ENCODE results near the gene RNF207. TPM values are rescaled to one million over a fixed set of nuclear protein-coding genes. Genes with fewer than 3 reads are reported as not detected.

The RNF207 gene
- total RNA-seq, 1 donor = 42.7 TPM

DNA sequence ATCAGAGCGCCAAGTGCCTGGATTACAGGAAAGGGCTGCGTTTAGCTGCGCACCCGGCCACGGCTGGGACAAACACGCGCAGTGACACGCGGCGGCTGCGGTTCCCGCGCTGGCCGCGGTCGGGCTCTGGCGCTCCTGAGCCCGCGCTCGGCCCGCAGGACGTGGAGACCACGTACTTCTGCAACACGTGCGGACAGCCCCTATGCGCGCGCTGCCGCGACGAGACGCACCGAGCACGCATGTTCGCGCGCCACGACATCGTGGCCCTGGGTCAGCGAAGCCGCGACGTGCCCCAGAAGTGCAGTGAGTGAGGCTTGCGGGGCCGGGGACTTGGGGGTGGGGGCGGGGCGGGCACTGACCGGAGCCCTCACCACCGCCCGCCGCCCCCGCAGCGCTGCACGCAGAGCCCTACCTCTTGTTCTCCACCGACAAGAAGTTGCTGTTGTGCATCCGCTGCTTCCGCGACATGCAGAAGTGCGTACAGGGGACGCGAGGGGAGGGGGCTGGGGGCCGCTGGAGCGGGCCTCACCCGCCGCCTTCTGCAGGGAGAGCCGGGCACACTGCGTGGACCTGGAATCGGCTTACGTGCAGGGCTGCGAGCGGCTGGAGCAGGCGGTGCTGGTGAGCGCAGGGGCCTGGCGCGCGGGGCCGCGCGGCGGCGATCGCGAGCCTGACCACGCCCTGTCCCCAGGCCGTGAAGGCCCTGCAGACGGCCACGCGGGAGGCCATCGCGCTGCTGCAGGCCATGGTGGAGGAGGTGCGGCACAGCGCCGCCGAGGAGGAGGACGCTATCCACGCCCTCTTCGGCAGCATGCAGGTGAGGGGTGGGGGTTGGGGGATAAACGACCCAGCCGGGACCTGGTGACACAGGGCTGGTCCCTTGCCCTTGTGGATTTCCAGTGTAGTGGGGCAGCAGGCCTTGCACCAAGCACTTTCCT is 3.1 kb downstream of the RNF207 start:
- H3K27ac ChIP-seq (ENCODE audit: low read depth, low read length) = no peak overlapping the region
- peak; percentile 97 for DNase-seq (ENCODE audit: insufficient read length, low spot score, missing footprints)
- peak overlapping the region; percentile 51 for H2AFZ ChIP-seq (ENCODE audit: low read length)
- H4K20me1 ChIP-seq (ENCODE audit: insufficient read depth, low read length) = no peaks in the 10 kb centered on the region
- H3K9me3 ChIP-seq (ENCODE audit: low read depth, low read length) = no peaks in the 10 kb centered on the region
- H3K36me3 ChIP-seq (ENCODE audit: insufficient read depth, low read length) = peaks cover 3% of the 10 kb centered on the region
- peak overlapping the region; percentile 79 for H3K4me2 ChIP-seq (ENCODE audit: insufficient read depth, low read length)
- H3K4me3 ChIP-seq (ENCODE audit: insufficient read depth, low read length) = peak overlapping the region; percentile 64
- no peaks in the 10 kb centered on the region for H3K4me1 ChIP-seq (ENCODE audit: insufficient read depth, low read length)
- no peaks in the 10 kb centered on the region for H3K79me2 ChIP-seq (ENCODE audit: insufficient read depth, low read length)
- H3K27me3 ChIP-seq (ENCODE audit: insufficient read depth, low read length) = no peaks in the 10 kb centered on the region
- TF ChIP-seq, protein P1, sequence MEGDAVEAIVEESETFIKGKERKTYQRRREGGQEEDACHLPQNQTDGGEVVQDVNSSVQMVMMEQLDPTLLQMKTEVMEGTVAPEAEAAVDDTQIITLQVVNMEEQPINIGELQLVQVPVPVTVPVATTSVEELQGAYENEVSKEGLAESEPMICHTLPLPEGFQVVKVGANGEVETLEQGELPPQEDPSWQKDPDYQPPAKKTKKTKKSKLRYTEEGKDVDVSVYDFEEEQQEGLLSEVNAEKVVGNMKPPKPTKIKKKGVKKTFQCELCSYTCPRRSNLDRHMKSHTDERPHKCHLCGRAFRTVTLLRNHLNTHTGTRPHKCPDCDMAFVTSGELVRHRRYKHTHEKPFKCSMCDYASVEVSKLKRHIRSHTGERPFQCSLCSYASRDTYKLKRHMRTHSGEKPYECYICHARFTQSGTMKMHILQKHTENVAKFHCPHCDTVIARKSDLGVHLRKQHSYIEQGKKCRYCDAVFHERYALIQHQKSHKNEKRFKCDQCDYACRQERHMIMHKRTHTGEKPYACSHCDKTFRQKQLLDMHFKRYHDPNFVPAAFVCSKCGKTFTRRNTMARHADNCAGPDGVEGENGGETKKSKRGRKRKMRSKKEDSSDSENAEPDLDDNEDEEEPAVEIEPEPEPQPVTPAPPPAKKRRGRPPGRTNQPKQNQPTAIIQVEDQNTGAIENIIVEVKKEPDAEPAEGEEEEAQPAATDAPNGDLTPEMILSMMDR (IDR thresholded peaks at IDR 0.05; ENCODE audit: extremely low read depth, low read depth, low read length) = peak; percentile 31

DNA sequence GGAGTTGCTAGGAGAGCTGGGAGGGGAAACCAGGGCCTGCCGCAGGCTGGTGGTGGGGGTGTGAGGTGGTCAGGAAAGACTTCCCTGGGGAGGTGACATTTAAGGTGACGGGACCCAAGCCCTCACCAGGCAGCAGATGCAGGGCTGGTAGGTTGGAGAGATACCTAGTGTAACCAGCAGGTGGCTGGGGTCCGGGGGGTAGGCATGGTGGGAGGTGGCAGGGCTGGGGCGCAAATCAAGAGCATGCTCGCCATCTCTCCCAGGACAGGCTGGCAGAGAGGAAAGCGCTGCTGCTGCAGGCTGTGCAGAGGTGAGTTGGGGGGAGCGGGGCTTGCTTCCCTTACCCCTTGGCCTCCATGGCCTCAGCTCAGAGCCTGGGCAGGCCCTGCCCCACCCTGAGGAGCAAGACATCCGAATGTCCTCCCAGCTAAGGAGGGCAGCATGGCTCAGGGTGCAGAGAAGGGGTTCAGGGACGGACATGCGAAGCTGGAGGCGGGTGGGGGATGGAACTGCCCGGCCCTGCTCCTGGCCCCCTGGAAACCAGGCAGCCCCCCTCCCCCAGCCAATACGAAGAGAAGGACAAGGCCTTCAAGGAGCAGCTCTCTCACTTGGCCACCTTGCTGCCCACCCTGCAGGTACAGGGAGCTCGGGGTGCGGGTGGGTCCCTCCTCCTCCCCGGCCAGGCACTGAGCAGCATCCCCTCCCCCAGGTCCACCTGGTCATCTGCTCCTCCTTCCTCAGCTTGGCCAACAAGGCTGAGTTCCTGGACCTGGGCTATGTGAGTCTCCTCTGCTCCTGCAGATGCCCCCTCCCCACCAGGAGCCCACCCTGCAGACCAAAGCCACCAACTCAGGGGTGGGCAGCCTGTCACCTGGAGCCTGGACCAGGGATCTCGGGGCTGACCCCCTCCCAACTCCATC is 4.0 kb downstream of the RNF207 start:
- peak; percentile 85 for DNase-seq (ENCODE audit: insufficient read length, low spot score, missing footprints)
- Histone ChIP-seq H4K20me1 (ENCODE audit: insufficient read depth, low read length) (no peaks in the 10 kb centered on the region), H3K4me2 (ENCODE audit: insufficient read depth, low read length) (peak overlapping the region; percentile 79), H3K4me3 (ENCODE audit: insufficient read depth, low read length) (peak overlapping the region; percentile 64), H3K27ac (ENCODE audit: low read depth, low read length) (no peak overlapping the region), H3K79me2 (ENCODE audit: insufficient read depth, low read length) (no peaks in the 10 kb centered on the region), H3K9me3 (ENCODE audit: low read depth, low read length) (no peaks in the 10 kb centered on the region), H3K27me3 (ENCODE audit: insufficient read depth, low read length) (no peaks in the 10 kb centered on the region), H2AFZ (ENCODE audit: low read length) (no peak overlapping the region), H3K4me1 (ENCODE audit: insufficient read depth, low read length) (no peaks in the 10 kb centered on the region), H3K36me3 (ENCODE audit: insufficient read depth, low read length) (peaks cover 3% of the 10 kb centered on the region)
- TF ChIP-seq, protein P1 (IDR thresholded peaks at IDR 0.05; ENCODE audit: extremely low read depth, low read depth, low read length) = no peak

DNA sequence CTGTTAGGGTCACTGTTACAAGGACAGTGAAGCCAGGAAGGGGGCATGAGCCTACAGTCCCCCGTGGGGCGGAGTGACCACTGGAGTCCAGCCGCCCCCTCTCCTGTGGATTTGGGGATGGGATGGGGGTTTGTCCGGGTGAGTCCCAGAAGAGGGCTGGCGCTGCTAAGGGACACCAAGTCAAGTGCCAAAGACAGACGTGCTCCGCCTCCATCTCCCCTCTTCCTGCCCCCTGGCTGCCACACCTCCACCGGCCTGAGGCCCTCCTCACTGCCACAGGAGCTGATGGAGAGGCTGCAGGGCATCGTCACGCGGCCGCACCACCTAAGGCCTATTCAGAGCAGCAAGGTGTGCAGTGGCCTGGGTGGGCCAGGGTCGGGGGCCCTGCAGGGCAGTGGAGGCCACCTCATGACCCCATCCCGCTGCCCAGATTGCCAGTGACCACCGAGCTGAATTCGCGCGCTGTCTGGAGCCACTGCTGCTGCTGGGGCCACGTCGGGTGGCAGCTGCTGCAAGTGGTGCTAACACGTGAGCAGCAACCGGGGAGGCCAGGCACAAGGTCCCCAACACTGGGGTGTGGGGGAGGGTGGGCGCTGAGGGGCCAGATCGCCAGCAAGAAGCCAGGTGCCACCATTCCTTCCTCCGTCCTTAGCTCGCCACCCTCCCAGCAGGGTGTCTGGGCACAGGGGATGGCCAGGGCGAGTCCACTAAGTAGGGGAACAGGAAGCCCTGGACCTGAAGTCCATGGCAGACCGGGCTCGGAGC is 4.9 kb downstream of the RNF207 start:
- Histone ChIP-seq H3K9me3 (ENCODE audit: low read depth, low read length) (no peaks in the 10 kb centered on the region), H3K27ac (ENCODE audit: low read depth, low read length) (no peak overlapping the region), H4K20me1 (ENCODE audit: insufficient read depth, low read length) (no peaks in the 10 kb centered on the region), H3K4me1 (ENCODE audit: insufficient read depth, low read length) (no peaks in the 10 kb centered on the region), H3K4me2 (ENCODE audit: insufficient read depth, low read length) (no peak overlapping the region), H3K79me2 (ENCODE audit: insufficient read depth, low read length) (no peaks in the 10 kb centered on the region), H3K36me3 (ENCODE audit: insufficient read depth, low read length) (peaks cover 3% of the 10 kb centered on the region), H2AFZ (ENCODE audit: low read length) (no peak overlapping the region), H3K27me3 (ENCODE audit: insufficient read depth, low read length) (no peaks in the 10 kb centered on the region), H3K4me3 (ENCODE audit: insufficient read depth, low read length) (no peak overlapping the region)
- DNase-seq (ENCODE audit: insufficient read length, low spot score, missing footprints) = peak; percentile 74
- TF ChIP-seq, protein P1 (IDR thresholded peaks at IDR 0.05; ENCODE audit: extremely low read depth, low read depth, low read length) = no peak

Data from osteoblast (primary cell).